Measurements from ENCODE around the gene QPCTL.

DNA sequence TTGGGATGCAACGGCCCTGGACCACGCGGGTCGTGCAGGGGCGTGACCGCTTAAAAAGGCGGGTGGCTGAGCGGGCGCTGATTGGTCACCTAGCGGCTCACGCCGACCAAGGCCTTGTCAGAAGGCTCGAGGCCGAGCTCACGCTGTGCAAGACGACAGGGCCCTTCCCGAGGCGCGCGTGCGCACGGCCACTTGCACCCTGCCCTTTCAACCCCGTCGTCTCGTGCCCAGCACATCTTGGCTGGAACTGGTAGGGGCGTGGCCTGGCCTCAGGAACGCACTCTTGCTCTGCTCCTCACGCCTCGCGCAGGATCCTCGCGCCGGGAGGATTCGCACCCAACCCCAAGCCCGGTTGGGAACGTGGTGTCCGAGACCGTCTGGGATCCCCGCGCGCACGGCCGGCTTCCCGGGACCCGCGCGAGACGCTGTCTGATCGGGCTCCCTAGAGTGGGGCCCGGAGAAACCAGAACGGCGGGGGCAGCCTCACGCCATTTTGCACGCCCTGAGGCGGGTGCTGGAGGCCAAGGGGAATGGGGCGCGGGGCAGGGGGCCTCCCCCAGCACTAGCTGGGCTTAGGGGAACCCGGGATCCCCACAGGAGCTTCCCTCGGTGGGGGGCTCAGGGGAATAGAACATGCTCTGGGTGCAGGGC lies 40.8 kb downstream of the QPCTL start, which contains the start of gene MEIOSIN:
- TF ChIP-seq, protein P1, sequence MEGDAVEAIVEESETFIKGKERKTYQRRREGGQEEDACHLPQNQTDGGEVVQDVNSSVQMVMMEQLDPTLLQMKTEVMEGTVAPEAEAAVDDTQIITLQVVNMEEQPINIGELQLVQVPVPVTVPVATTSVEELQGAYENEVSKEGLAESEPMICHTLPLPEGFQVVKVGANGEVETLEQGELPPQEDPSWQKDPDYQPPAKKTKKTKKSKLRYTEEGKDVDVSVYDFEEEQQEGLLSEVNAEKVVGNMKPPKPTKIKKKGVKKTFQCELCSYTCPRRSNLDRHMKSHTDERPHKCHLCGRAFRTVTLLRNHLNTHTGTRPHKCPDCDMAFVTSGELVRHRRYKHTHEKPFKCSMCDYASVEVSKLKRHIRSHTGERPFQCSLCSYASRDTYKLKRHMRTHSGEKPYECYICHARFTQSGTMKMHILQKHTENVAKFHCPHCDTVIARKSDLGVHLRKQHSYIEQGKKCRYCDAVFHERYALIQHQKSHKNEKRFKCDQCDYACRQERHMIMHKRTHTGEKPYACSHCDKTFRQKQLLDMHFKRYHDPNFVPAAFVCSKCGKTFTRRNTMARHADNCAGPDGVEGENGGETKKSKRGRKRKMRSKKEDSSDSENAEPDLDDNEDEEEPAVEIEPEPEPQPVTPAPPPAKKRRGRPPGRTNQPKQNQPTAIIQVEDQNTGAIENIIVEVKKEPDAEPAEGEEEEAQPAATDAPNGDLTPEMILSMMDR (IDR thresholded peaks at IDR 0.05; ENCODE audit: insufficient read depth, low read length) = no peak
- no peak for TF ChIP-seq POLR2AphosphoS5 (IDR thresholded peaks at IDR 0.05; ENCODE audit: low read depth)
- TF ChIP-seq, protein P2, sequence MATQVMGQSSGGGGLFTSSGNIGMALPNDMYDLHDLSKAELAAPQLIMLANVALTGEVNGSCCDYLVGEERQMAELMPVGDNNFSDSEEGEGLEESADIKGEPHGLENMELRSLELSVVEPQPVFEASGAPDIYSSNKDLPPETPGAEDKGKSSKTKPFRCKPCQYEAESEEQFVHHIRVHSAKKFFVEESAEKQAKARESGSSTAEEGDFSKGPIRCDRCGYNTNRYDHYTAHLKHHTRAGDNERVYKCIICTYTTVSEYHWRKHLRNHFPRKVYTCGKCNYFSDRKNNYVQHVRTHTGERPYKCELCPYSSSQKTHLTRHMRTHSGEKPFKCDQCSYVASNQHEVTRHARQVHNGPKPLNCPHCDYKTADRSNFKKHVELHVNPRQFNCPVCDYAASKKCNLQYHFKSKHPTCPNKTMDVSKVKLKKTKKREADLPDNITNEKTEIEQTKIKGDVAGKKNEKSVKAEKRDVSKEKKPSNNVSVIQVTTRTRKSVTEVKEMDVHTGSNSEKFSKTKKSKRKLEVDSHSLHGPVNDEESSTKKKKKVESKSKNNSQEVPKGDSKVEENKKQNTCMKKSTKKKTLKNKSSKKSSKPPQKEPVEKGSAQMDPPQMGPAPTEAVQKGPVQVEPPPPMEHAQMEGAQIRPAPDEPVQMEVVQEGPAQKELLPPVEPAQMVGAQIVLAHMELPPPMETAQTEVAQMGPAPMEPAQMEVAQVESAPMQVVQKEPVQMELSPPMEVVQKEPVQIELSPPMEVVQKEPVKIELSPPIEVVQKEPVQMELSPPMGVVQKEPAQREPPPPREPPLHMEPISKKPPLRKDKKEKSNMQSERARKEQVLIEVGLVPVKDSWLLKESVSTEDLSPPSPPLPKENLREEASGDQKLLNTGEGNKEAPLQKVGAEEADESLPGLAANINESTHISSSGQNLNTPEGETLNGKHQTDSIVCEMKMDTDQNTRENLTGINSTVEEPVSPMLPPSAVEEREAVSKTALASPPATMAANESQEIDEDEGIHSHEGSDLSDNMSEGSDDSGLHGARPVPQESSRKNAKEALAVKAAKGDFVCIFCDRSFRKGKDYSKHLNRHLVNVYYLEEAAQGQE (IDR thresholded peaks at IDR 0.05; ENCODE audit: insufficient replicate concordance, low read depth) = no peak
